ENCODE data around the gene TRMT44.

The TRMT44 gene

GRCh38 chr4:8493484-8493883, 52.9 kb downstream of the TRMT44 start:
- DNase-seq (ENCODE audit: low spot score), result no peak

DNA sequence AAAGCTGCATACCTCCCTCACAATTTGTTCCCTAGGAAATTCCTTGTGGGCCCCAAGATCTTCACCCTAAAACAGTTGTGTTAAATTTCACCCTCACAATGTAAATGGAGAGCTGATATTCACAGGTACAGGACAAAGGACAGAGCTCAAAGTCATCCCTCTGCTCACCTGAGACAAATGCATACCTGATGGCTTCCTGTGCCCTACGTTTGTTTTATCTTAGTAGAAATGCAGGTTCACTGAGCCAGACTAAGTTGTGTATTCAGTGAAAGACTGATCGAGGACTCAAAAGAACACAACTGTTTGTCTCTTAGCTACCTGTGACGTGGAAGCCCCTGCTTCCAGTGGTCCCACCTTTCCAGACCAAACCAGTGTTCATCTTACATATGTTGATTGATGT, 53.6 kb downstream of the TRMT44 start:
- no peak for DNase-seq (ENCODE audit: low spot score)

- DNase-seq (ENCODE audit: low spot score), result no peak
Measured at GRCh38 chr4:8494983-8495548, 54.5 kb downstream of the TRMT44 start.

DNA sequence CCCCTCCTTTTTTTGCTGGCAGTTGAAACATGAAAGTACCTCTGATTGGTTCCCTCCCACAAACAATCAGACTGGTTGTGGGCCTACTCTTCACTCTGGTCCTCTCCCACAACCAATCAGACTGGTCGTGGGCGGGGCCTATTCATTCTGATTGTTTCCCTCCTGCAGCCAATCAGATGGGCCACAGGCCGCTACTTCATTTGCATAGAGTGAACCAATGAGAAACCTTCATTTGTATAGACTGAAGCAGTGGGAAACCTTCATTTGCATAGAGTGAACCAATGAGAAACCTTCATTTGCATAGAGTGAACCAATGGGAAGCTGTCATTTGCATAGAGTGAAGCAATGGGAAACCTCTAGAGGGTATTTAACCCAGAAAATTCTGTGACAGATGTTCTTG, 55.2 kb downstream of the TRMT44 start:
- no peak for DNase-seq (ENCODE audit: low spot score)

- no peak for DNase-seq (ENCODE audit: low spot score)
Measured at GRCh38 chr4:8497762-8498161, 57.2 kb downstream of the TRMT44 start.

GRCh38 chr4:8500966-8501365, 60.4 kb downstream of the TRMT44 start:
- no peak for DNase-seq (ENCODE audit: low spot score)

DNA sequence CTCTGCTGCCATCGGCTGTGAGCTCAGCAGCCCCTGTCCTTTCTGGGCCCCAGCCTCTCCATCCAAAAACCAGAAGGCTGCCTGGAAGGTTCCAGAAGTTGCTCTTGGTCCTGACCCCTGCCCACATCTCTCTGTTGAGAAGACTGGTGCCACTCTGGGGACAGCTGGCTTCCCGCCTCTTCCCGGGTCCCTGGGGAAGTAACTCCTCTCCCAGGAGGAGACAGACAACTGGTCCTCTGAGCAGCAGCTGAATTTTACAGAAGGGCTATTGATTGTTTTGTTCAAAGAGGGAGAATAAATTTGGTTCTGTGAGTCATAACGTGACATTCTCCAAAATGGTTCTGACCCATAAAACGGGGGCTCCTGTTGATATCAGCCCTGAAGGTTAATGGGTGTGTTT, 61.2 kb downstream of the TRMT44 start:
- no peak for DNase-seq (ENCODE audit: low spot score)

DNA sequence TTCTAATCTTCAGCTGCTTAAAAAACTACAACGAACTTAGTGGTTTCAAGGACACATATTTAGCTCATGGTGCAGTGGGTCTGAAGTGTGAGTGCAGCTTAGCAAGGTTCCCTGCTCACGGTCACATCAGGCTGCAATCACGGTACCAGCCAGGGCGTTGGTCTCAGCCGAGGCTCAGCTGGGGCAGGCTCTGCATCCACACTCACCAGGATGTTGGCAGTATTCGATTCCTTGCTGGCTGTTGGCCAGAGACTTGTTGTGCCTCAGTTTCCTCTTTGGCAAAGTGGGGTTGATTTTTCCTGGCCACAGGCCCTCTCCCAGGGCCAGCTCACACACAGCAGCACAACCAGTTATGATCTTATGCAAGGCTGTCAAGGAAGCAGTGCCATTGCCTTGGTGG, 61.8 kb downstream of the TRMT44 start:
- DNase-seq (ENCODE audit: low spot score), result no peak

GRCh38 chr4:8502836-8503585, 62.4 kb downstream of the TRMT44 start:
- DNase-seq (ENCODE audit: low spot score), result peak; percentile 40

GRCh38 chr4:8503801-8504200, 63.2 kb downstream of the TRMT44 start:
- DNase-seq (ENCODE audit: low spot score), result no peak

- peak; percentile 42 for DNase-seq (ENCODE audit: low spot score)
Measured at GRCh38 chr4:8504279-8505007, 63.9 kb downstream of the TRMT44 start.

GRCh38 chr4:8505229-8505628, 64.7 kb downstream of the TRMT44 start:
- DNase-seq (ENCODE audit: low spot score), result no peak

GRCh38 chr4:8506006-8506372, 65.4 kb downstream of the TRMT44 start:
- no peak for DNase-seq (ENCODE audit: low spot score)

- no peak for DNase-seq (ENCODE audit: low spot score)
Measured at GRCh38 chr4:8506373-8507195, 66.0 kb downstream of the TRMT44 start.

GRCh38 chr4:8507196-8507570, 66.6 kb downstream of the TRMT44 start:
- DNase-seq (ENCODE audit: low spot score), result no peak

GRCh38 chr4:8507624-8508023, 67.0 kb downstream of the TRMT44 start:
- DNase-seq (ENCODE audit: low spot score), result no peak

- no peak for DNase-seq (ENCODE audit: low spot score)
Measured at GRCh38 chr4:8508266-8508665, 67.7 kb downstream of the TRMT44 start.

DNA sequence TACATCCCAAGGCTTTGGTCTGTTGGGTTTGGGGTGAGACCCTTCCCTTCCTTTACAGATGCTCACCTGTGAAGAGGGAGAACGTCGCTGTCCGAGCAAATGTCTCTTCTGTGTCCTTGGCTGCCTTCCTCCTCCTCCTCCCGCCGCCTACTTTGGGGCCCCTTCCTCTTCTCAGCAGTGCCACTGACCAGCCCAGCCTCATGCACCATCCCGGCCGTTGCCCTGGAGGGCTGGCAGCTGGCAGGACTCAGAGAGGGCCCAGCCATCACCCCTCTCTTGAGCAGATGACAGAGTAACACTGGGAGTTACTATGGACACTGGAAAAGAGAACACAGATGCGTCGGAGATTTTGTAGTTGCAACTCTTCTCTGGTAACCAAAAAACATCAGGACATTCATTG, 68.2 kb downstream of the TRMT44 start:
- DNase-seq (ENCODE audit: low spot score), result no peak

DNA sequence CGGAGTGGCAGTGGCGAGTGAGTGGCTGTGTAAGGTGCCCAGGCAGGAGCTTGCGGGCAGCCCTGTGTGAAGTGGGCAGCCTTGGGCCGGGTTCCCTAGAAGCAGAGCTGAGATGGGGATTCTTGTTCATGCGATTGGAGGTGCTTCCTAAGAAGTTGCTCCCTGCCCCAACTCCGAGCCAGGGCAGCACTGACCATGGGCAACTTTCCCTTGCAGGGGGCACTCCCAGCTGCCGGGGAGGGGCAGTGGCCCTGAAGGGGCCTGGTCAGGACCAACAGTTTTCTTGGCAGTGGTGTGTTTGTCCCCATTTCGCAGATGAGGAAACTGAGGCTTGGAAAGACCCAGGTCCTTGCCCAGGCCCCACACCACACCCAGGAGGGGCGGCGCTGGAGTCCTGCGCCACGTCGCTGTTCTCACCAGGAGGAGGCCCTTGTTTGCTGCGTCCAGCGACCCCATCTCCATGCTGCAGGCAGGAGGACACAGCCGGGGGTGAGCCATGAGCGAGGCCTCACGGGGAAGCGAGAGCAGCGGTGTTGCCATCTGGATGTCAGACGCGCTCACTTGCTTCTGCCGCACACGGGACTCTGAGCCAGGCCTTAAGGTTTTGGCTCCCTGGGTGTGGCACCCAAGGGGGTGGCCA, 68.9 kb downstream of the TRMT44 start:
- no peak for DNase-seq (ENCODE audit: low spot score)

DNA sequence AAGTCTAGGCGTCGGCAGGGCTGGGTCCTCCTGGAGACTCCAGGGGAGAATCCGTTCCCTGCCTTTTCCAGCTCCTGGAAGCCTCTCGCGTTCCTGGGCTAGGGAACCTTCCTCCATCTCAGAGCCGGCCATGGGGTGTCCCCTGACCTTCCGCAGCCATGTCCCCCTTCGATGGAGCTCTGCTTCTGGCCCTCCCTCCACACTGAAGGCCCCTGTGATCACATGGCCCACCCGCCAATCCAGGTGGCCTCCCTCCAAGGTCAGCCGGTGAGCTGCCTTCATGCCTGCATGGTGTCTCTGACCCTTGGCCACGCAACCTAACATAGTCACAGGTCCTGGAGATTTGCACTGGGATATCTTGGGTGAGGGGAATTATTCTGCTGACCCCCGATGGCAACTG, 69.6 kb downstream of the TRMT44 start:
- no peak for DNase-seq (ENCODE audit: low spot score)

DNA sequence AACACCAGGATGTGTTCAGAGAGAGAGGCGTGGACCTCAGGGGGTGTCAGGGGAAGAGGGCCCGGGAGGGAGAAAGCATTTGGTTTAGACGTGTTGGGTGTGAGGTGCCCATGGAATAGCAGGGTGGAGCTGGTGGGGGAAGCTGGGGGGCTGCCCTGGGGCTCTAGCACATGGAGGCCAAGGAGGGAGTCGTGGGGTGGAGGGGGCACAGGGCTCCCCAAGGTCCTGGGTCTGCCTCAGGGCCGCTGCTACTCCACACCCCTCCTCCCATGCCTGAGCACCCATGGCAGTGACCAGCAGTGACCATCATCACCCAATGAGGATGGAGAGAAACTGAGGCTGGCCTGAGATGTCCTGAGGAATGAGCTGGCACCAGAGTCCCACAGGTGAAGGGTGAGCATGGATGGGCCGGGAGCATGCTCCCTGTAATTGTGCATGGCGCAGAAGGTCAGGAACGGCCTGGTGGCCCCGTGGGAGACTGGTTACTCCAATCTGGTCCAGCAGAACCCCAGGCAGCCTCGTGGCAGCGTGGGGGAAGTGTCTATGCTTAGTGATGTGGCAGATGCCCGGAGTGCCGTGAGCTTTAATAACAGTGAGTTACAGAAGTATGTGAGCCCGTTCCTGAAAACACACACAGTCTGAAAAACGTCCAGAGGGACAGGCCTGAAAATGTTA, 70.2 kb downstream of the TRMT44 start:
- no peak for DNase-seq (ENCODE audit: low spot score)

- no peak for DNase-seq (ENCODE audit: low spot score)
Measured at GRCh38 chr4:8512510-8512909, 71.9 kb downstream of the TRMT44 start.
